HG03457 (cell line): ENCODE measurements around the gene SEC16A.

ENCODE experiments used
- ATAC-seq: cut with Tn5 transposase; IDR thresholded peaks from one replicate; pipeline ENCODE4 v1.9.1; 2021; ENCODE audit warnings: moderate number of reproducible peaks; ENCODE audit not compliant: unreplicated experiment

Gene SEC16A

GRCh38 chr9:136502940-136503550, 20.2 kb upstream of the SEC16A start:
- no peak for ATAC-seq

- ATAC-seq = no peak
These were observed 19.4 kb upstream of the SEC16A start for GRCh38 chr9:136502196-136502595.

- no peak for ATAC-seq
These were observed 18.8 kb upstream of the SEC16A start for GRCh38 chr9:136501686-136502085.

GRCh38 chr9:136499935-136500910, 17.4 kb upstream of the SEC16A start:
- ATAC-seq = no peak

GRCh38 chr9:136499071-136499934, 16.5 kb upstream of the SEC16A start:
- ATAC-seq = no peak

- ATAC-seq = no peak
These were observed 15.3 kb upstream of the SEC16A start for GRCh38 chr9:136497916-136498695.

- ATAC-seq = no peak
These were observed 14.2 kb upstream of the SEC16A start for GRCh38 chr9:136496801-136497620.

- no peak for ATAC-seq
These were observed 13.3 kb upstream of the SEC16A start for GRCh38 chr9:136496181-136496580.

- ATAC-seq = no peak
These were observed 12.5 kb upstream of the SEC16A start for GRCh38 chr9:136495238-136495800.

GRCh38 chr9:136494531-136495215, 11.8 kb upstream of the SEC16A start:
- ATAC-seq = no peak

GRCh38 chr9:136494012-136494411, 11.2 kb upstream of the SEC16A start:
- no peak for ATAC-seq

- no peak for ATAC-seq
These were observed 10.7 kb upstream of the SEC16A start for GRCh38 chr9:136493567-136493971.

- no peak for ATAC-seq
These were observed 10.2 kb upstream of the SEC16A start for GRCh38 chr9:136492978-136493522.

- ATAC-seq = no peak
These were observed 6.9 kb upstream of the SEC16A start for GRCh38 chr9:136489731-136490130.

GRCh38 chr9:136488247-136489214, 5.7 kb upstream of the SEC16A start:
- ATAC-seq = no peak

GRCh38 chr9:136487672-136488071, 4.8 kb upstream of the SEC16A start:
- ATAC-seq = no peak
